GM21825 (cell line): Measurements from ENCODE around the gene CALML4.
A peak's percentile ranks its signal among the peaks of the same experiment; 100 is the strongest.
"Not testable (repeated sequence)": the region's sequence is repeated elsewhere in the genome, so short reads cannot be mapped to it uniquely, and the experiment has no call there.

Experiments used
- ATAC-seq: cut with Tn5 transposase; IDR thresholded peaks from one replicate; pipeline ENCODE4 v1.9.1; 2021; ENCODE audit warnings: mild to moderate bottlenecking, moderate library complexity; ENCODE audit not compliant: unreplicated experiment

Gene CALML4, protein sequence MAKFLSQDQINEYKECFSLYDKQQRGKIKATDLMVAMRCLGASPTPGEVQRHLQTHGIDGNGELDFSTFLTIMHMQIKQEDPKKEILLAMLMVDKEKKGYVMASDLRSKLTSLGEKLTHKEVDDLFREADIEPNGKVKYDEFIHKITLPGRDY

DNA sequence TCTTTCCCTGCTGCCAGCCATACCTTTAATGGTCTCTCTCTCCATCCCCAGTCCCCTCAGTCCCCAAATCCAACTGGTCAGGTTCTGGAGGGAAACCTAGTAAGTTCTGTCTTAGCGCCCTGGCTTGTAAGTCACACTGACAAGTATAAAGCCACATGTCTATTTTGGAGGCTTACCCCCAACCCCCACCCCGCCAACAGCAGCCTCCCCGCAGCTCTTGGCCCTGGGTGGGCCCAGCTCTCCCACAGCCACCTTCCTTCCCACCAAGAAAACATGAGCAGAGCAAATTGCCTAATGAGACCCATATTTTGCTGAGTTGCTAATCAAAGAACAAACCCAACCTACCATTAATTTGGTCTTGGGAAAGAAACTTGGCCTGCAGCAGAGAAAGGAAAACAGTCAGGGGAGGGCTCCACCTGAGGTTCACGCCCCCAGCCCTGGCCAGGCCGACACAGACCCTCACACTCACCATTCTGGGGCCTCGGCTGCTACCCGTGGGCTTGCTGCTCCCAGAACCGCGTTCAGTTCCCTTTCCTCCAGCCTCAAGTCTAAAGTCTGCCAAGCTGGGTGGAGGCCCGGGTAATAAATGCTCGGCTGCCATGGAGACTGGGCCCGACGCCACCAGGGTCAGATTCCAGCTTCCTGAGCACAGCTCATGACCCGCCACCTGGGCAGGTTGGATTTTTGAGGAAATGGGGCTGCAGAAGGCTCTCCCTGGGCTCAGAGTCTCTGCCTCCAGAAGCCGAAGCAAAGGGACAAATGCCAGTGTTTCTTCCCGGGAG lies at the start of gene CALML4:
CALML4 (minus strand) TSS at position 557 of the 782 bp plus-strand sequence; CDS start at position 472, 85 bp downstream.
- no peak for ATAC-seq

DNA sequence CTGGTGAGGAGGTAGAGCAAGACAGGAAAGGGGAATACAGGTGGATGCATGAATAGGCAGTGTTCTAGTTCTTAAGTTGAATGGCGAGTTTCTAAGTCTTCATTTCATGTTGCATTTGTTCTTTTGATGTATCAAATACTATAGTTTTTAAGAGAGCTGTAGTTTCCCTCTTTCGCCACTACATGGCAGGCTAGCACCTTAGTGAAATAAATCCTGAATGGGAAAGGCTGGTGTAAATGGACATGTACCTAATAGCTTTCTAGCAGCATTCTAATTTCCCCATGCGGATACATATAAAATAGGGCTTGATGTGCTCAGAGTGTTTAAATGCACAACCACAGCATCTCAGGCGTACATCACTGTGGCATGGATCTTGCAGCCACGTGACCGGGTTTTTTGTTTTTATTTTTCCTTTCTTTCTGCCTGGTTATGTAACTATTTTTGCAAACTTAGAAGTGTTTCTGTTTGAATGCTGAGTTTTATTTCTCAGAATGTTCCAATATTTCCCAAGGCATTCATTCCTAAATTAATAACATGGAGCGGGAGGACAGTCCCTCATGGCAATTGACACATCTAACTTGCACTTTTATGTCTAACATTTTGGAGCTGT lies 47.9 kb upstream of the CALML4 start:
- no peak for ATAC-seq

DNA sequence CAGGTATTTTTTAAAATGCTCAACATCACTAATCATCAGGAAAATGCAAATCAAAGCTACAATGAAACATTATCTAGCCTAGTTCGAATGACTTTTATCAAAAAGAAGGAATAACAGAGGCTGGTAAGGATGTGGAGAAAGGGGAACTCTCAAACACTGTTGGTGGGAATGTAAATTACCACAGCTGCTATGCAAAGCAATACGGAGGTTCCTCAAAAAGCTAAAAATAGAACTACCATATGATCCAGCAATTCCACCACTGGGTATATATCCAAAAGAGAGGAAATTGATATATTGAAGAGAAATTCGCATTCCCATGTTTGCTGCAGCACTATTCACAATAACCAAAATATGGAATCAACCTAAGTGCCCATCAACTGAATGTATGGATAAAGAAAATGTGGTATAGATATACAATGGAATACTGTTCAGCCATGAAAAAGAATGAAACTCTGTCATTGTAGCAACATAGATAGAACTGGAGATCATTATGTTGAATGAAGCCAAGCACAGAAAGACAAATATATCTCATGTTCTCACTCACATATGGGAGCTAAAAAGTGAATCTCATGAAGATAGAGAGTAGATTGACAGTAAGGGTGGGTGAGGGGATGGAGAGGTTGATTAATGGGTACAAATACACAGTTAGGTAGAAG lies 44.1 kb upstream of the CALML4 start:
- no peak for ATAC-seq

DNA sequence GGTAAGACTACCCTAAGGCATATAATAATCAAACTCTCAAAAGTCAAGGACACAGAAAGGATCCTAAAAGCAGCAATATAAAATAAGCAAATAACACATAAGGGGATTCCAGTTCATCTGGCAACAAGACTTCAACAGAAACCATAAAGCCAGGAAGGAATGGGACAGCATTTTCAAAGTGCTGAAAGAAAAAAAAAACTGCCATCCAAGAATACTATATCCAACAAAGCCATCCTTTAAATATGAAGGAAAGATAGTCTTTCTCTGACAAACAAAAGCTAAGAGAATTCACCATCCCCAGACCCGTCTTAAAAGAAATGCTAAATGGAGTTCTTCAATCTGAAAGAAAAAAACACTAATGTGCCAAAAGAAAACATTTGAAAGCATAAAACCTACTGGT lies 39.1 kb upstream of the CALML4 start:
- ATAC-seq: no peak

DNA sequence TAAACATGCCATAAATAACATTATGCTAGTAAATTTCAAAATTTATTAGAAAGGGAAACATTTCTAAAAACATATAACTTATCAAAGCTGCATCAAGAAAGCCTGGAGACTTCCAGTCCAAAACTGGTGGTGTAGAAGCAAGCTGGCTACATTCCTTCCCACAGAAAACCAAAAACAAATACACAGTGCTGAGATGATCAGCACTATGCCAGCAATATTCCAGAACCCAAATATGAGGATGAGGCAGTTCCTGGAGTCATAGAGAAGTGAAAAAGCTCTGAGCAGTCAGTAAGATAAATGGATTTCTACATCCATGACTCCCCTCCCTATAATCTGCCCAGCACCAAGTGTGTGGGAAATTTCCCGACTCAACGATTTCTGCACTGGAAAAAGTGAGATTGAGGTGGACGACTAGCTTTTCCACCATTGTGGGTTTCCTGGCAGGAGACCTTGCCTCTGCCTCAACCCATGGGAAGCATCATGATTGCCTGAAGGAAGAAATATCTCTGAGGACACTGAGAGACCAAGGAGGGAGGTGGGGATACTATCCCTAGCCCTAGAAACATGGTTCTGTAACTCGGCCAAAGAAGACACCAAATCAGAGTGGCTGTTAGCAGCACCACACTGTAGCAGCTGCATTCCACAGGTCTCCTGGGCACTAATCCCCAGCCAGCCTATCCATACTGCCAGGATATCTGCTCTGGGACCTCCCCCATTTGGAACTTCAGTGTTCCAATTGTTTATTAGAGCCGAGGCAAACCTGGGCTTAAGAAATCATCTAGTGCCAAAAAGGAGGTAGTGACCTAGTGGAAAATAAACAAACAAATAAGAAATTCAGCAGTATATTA lies 36.2 kb upstream of the CALML4 start:
- ATAC-seq: no peak

DNA sequence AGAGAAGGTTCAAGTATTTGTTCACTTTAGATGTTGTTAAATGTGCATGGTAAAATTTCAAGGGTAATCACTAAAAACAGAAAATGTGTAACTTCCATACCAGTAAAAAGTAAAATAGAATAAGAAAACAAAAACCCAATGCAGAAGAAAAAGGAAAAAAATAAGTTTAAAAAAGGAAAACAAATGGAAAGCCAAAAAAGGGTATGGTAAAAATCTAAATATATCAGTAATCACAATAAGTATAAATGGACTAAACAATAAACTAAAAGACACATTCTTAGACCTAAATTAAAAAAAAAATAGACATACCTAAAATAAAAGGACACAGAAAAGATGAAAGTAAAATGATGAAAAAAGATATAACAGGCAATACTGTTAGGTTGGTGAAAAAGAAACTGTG lies 33.9 kb upstream of the CALML4 start:
- ATAC-seq: no peak

DNA sequence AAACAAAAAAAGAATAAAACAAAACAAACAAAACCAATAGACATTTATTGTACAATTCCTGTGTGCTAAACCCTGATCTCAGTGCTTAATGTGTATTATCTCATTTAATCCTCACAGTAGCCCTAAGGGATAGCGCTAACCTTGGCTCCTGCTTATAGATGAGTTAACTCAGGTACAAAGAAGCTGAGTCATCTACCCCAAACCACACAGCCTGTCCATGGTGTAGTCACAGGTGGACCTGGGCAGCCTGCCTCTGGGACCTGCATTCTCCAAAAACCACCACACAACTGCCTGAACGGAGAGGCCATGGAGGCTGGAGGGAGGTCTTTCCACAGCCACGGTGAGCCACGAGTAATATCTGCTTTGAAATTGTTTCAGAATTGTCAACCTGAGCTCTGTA lies 29.9 kb upstream of the CALML4 start:
- no peak for ATAC-seq

DNA sequence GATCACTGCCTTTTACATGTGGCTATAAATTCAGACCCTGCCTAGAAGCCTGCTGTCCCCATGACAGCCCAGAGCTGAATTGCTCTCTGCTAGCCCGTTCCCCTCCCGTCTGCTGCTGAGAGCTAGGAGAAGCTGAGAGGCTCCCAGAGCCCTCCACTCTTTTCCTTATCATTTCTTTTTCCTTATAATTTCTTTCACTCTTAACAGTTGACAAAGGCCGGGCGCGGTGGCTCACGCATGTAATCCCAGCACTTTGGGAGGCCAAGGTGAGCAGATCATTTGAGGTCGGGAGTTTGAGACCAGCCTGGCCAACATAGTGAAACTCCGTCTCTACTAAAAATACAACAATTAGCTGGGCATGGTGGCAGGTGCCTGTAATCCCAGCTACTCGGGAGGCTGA lies 29.4 kb upstream of the CALML4 start:
- ATAC-seq: not testable (repeated sequence)

DNA sequence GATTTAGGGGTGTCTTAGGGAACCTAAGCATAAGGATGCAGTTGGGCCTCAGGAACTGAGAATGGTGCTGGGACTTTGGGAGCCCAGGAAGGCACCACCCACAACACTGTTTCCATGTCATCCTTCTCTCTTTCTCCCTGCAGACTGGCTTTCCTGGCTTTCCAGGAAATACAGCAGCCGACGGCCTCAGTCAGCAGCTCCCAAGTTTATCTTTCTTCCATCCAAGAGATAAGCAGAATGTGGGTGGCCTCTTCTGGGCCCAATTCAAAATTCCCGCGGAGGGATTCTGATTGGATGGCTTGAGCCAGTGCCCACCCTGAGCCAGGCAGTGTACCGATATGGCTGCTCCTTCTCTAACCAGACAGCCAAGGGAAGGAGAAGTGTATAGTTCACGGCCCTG lies 28.9 kb upstream of the CALML4 start:
- no peak for ATAC-seq

DNA sequence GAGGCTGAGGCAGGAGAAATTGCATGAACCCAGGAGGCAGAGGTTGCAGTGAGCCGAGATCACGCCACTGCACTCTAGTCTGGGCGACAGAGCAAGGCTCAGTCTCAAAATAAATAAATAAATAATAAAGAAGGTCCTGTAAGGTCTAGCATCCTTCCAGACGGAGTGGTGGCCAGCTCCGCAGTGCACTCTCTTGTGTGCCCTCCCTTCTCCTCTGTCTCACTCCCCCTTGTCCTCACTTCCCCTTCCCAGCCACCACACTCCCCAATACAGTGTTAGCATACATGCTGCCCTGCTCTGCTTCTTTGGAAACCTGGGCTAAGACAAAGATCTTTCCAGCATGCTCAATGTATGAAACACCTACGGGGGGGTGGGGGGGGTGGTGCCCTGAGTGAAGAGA lies 27.8 kb upstream of the CALML4 start:
- no peak for ATAC-seq

DNA sequence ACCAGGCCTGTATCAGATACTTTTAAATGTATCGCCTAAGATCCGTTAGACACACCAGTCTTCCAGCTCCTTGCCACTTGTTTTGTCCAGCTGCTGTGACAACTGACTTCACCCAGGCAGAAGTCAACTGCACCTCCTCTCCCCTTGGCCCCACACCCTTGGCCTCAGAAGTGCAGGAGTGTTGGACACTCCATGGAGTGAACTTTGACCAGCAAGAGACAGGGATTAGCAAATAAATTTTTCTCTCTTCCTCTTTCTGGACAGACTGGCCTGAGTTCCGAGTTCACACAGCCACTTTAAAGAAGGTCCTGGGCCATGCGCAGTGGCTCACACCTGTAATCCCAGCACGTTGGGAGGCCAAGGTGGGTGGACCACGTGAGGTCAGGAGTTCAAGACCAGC lies 27.3 kb upstream of the CALML4 start:
- no peak for ATAC-seq

DNA sequence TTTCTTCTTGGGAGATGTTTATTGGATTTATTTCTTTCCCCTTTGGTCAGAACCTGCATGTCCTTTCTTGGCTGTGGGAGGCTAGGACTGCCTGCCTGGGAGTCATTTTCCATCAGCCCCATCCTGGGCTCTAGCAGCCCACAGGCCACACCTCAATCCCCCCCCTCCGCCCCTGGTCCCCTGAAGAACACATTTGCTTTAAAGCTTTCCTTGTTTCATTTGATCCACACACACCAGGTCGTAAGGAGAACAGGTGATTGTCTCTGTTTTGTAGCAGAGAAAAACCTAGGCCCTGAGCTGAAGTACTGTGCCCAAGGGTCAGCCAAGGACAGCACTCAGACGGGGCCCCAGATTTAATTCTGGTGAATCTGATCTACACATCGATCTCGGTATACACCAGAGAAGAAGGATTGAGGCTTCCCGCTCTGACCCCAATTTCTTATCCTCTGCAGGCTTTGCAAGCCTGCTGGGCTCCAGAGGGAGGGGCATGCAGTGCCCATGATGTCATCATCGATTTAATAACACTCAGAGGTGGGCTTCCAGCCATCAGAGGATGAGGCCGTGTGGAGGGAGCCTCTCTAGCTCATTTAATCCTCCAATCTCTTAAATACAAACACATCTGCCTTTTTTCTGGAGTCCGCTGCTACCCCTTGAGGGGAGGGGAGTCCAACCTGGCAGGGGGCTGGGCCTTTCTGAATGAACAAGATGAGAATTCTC lies 26.1 kb upstream of the CALML4 start:
- no peak for ATAC-seq

DNA sequence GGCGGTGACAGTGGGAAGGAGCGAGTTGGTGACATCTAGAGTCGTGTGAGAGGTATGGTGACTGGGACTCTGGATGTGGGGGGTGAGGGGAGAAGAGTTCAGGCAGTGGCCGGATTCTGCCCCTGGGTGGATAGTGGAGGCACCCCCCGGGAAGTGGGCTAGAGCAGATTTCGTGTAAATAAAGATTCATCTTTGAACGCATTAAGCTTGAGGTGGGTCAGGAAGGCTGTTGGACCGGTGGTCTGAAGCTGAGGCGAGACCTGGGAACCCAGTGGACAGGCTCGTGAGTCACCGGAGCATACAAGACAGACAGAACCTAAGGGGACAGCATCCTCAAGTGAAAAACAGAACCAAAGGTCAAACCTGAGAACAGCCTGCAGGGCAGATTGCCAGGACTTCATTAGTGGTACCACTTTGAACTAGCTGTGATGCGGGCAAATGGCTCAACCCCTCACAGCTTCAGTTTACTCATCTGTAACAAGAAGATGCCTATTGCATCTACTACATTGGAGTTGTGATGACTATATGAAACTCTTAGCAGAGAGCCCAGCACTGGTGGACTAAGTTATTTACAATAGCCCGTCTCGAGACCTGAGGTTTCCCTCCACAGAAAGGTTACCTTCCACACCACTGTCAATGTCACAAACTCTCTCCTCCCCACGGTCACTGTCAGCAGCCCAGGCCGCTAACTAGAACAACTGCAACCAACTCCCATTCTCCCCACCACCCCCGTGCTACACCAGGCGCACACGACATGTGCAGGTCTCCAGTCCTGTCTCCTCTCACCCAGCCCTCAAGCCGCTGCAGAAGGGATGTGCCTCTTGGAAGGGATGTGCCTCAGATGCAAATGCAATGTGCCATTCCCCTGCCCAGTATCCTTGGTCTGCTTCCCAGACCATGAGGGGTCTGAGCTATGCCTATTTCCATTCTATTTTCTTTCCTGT lies 25.3 kb upstream of the CALML4 start:
- peak; percentile 11 for ATAC-seq

DNA sequence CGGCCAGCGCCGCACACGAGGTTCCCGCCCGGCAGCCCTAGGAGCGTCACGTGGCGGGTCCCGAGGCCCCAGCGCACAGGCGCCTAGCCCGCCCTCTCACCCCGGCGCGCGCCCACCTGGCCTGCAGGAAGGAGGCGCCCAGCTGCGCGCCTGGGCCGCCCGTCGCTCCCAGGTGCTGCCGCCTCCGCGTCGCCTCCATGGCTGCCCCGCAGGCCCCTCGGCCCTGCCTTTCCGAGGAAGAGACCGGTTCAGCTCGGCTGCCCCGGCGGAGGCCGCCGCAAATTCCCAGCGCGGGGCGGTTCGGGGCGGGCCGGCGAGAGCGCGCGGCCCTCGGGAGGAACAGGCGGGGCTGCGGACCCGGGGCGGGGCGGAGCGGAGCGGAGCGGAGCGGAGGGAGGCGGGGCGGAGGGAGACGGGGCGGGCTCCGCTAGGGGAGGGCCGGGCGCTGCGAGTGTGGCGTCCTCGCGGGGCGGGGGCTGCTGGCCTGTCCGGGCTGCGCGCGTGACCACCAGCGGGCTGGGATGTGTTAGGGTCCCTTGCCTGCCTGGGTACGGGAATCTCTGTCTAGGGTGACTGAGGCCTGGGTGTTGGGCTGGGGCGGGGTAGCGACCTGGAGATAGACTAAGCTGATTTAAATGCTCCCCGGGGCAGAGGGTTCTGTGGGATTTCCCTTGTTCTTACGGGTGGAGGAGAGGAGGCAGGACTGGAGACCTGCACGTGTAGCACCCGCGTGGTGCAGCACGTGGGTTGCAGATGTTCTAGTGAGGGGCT lies 24.4 kb upstream of the CALML4 start, which contains the start of gene CLN6:
CLN6 (minus strand) TSS at position 343 of the 771 bp plus-strand sequence; CDS start at position 199, 144 bp downstream.
- peak; percentile 58 for ATAC-seq

DNA sequence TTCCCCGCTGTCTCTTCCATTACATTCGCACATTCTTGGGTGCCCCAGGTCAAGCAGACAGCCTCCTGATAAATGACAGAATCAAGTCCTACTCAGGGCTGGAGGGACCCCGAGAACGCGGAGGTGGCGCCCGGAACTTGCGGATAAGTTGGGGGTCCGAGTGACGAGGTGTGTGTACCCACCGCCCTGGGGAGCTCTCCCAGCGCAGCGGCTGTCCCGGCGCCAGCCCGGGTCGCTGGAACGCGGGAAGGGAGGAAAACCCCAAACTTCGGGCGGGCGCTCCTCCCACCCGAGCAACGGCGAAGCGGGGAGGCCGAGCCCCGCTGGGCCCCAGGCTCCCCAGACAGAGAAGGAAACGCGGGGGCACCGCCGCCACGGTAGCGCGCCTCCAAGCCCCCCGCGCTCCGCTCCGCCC lies 23.8 kb upstream of the CALML4 start:
- no peak for ATAC-seq

DNA sequence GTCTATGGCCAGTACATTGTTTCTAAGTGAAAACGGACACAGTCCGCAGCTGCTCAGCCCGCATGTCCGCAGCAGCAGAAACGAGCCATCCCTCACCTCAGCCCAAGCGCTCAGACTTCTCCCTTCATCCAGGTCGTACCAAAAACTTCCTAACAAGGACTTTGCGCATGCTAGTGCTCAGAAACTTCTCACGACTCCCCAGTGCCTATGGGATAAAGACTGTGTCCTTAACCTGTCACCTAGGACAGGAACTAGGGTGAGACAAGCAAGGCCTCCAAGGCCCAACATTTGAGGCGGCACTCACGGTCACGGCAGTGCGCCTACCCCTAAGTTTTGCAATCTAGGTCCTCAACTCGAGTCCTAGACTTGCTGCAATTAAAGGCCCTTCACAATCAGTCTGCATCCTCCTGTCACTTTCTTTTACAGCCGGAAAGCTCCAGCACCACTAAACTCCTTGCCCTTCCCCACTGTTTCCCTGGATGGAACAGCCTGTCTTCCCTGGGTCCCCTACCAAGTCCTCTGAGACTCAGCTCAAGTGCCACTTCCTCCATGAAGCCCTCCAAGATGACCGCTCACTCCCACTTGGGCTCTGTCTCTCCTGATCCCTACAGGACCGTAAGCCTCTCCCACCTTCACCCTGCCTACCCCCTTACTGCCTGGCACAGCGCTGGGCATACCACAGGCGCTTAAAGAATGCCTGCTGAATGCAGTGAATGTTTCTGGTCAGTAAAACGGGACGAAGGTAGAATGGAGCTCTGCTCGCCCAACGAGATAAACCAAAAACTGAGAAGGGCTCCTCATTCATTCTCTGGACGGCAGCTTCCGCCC lies 23.2 kb upstream of the CALML4 start:
- ATAC-seq: no peak

DNA sequence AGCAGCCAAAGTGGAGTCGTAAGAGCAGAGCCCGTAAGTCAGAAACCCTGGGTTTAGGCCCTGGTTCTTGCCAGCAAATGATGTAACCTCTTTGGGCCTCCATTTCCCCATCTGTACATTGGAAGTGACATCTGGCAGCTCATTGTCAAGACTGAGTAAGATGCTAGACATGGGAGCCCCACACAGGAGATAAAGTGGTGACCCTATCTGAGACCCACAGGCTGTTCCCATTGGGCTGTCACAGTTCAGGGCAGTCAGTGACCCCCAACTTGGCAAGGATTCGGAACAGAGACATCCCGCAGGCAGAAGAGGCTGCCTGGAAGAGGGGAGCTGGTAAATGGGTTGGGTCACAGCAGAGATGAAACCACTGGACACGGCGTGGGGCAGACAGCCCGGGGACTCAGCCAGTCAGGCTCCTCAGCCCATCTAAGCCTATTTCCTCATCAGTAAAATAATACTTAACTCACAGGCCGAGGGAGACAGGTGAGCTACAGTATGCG lies 22.6 kb upstream of the CALML4 start:
- no peak for ATAC-seq
